Measurements from ENCODE around the gene PRXL2A.
"Not testable (repeated sequence)": the region's sequence is repeated elsewhere in the genome, so short reads cannot be mapped to it uniquely, and the experiment has no call there.

PRXL2A gene

DNA sequence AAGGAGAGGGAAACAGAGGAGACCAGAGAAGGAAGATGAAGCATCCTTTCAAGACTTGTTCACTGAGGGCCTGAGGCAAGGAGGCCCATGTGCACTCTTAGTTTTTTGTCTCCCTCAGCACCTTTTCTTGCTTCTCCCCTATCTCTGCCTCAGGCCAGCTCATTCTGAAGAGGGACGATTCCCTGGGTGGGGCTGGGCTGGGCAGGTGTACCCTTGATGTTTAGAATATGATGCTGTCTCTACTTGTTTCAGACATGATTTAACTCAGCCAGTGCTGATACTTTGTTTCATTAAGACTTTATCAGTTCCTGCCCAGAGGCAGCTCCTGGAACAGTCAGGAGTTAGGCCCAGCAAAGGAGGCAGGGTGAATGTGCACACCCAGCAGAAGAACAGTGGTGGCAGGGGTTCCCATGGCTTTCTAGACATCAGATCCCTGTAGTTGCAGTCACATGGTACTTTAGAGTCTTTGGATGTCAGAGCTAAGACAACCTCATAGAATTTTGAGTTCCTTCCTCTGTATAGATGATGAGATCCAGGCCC is 3.4 kb downstream of the PRXL2A start:
- DNase-seq: no peak

DNA sequence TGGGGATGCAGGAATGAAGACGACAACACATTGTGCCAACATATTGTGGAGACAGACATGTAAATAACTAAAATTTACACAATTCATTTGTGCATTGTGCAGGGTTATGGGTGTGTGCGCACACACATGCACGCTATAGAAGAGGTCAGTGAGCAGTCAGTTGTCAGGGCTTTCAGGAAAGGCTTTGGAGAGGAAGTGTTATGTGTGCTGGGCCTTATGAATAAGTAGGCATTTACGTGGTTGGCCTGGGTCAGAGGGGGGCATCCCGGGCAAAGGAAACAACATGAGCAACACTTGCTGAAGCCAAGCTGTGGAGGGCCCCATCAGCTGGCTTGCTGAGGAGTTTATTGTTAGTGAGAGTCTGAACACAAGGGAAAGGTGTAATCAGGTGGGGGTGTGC is 4.1 kb downstream of the PRXL2A start:
- no peak for DNase-seq

DNA sequence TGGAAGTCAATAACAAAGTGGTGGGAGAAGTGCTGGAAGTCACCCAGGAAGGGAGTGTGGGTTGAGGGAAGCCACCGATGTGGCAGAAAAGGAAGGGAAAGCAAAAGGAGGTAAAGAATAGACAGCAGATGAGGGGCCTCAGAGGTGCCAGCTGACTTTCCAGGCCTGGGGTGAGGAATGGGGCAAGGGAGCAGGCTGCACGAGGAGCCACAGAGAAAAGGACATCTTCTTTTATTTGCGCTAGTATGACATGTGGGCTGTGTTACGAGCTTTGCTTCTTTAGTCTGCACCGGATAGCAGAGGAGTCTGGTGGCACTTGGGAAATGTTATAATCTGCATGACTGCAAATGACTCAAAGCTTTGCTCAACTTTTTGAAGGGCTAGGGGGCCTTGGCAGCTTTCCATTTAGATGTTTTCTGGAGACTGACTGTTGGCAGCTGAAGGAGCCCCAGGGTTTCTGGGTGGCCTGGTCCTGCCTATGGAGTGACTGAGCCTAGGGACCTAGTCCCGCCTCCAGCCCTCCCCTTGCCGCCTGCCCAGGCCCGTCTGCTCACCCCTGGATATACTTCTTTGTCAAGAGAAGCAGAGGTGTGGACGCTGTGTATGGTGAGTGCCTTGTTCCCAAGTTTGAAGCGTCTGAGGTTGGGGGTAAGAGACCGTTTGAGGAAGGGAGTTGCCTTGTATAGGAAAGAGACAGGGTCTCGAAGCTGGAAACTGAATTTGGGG is 5.1 kb downstream of the PRXL2A start:
- no peak for DNase-seq

DNA sequence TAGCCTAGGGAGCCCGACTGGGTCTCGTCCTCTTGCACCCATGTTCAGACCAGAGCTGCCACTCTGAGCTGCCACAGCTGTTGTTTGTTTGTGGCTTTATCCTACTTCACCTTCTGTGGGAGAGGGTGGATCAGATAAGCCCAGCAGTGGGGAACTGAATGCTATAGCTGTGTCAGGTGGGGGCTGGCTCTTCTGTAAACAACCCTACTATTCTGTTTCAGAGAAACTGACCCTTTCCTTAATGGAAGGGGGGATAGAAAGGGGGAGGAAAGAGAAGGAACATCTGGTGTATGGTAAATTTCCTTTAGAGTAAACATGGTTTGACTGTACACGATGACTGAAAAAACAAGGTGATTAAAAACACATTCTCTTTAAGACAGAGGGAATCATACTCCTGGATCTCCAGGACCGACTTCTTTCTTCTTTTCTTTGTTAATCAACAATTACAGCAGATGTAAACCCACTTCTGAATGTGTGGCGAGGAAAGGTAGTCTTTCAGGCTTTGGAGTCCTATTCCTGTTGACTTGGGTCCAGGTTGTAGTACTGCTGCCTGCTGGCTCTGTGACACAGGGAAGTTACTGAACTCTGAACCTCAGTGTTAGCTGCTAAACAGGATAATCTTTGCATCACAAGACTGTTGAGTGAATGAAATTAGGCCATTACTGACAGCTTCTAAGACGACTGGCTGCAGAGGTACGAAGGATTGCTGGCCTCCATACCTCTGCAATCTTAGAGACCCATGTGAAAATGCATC is 6.0 kb downstream of the PRXL2A start:
- DNase-seq: no peak

DNA sequence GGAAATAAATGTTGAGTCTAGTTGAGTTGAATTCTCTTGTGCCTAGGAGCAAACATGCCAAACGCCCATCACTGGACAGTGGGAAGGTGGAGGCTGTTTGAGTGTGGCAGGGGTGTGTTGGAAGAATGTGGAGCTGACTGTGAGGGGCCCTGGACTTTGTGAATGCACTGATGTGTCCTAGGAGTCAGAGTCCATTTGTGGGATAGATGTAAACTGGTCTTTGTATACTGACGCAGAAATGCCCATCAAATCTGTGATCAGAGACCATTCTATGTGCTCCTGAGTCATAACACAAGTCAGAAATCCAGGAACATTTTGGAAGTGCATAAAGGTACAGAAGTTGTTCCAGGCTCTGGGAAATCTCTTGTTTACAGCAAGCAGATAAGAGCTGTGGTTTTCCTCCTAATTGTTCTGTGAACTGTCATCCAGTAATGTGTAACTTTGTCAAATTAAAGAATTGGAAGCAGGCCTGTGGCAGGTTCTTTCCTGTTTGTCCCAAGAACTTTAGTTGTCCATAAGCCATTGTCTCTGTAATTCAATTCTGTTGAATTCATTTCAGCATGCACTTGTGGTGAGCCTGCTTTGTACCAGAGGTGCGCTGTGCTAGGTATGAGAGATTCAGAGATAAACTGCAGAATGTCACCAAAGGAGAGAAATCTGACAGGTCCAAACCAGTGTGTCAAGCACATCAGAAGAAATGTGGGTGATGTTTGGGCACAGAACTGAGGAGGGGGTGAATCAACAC is 7.6 kb downstream of the PRXL2A start:
- no peak for DNase-seq

DNA sequence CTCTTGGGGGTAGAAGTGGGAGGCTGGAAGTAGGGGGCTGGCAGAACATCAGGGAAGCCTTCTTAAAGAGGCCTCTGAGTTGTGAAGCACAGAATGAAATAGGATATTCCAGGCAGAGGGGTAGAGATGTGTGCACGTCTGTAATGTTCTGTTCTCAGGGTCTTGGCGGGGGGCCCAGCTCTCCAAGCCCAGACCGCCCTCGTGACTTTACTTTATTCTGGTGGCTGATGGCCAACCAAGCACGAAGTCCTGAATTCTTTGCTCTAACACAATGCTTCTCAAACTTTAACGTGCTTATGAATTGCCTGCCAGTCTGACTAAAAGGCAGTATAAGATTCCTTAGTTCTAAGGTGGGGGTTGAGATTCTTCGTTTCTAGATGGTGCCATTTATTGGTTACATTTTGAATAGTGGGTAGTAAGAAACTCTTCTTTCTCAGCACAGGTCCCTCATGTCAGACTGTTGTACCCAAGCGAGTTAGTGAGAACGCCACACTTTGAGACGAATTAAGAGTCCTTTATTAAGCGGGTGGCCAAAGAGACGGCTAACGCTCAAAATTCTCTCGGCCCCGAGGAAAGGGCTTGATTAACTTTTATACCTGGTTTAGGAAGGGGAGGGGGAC is 8.2 kb downstream of the PRXL2A start:
- DNase-seq: no peak

DNA sequence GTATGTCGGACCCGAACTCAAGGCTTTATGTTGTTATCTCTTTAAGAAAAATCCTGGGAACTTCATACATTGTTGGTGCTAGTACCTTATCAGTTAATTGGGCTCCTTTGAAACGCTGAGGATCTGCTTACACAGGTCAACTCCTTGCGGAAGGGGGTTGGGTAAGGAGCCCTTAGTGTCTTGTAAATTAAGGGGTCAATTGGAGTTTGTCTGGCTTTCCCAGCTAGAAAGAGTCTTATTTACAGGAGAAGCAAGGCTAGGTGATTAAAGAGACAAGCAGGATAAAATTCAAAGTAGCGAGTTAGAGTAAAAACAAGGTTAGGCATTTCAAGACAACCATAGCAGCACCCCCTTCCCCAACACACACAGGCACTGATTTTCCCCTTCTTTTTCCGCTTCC is 8.9 kb downstream of the PRXL2A start:
- not testable (repeated sequence) for DNase-seq

DNA sequence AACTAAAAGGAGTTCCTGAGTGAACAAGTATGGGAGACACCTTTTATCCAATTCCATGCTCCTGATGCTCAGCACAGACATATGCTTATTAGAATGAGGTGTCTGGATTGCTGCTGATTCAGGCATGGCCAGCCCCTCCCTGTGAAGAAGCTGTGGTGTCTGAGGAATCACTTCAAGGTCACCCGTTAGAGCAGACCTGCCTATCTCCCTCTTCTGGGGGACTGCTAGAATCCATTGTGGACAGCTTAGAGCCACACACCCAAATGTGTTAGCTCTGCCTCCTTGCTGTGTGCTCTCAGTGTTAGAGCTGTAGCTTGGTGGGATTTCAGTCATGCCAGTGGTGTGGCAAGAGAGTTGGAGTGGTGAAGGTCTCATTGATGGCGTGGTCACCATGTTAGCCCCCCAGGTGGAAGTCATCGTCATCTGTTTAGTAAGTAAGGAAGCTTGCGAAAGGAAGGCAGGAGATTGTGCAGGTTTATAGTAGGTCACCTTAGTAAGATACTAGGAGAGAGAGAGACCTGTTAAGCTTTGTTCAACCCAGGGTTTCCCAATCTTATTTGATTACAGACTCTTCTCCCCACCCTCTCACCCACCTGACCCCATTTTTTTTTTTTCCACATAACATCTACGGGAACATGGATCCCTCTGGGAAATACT is 12.8 kb downstream of the PRXL2A start:
- DNase-seq: no peak

DNA sequence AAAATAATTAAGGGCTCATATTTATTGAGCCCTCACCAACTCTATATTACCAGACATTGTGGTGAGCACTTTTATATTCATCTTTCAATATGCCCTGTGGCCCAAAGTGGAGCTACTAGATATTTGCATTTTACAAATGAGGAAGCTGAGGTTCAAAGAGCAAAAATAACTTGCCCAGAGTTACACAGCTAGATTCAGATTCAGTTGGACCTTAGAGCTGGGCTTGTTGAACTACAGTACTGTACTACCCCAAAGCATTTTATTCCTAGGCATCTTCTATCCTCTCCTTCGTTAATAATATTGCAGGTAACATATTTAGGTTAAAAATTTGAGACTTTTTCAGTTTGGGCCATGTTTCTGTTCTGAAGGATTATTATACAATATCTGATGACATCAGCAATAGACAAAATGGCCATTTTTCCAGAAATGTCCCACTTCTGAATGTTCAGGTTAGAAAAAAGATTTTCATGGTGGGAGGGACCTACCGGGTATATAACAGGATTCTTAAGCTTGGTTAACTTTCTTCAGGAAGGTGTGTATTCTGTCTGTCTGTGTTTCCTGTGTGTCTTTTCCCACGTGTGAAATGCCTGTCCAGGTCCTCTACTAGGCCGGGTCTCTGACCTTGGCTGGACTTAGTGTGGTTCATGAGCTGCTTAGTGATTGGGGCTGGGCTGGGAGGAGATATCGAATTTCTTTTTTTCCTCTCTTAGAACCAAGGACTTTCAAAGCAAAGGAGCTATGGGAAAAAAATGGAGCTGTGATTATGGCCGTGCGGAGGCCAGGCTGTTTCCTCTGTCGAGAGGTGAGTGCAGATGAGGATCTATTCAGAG is 13.6 kb downstream of the PRXL2A start:
- no peak for DNase-seq

DNA sequence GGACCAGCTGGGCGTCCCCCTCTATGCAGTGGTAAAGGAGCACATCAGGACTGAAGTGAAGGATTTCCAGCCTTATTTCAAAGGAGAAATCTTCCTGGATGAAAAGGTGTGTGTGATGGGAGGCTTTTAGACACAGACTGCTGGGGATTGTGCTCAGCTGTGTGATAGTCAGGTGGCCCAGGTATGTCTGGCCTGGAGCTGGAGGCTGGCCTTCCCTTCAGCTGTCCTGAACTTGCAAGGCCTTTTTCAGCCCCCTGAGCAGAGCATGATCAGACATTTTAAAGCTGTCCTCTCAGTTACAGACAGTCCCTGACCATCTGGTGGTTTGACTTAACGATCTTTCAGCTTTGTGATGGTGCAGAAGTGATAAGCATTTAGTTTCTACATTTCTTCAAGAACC is 17.6 kb downstream of the PRXL2A start:
- no peak for DNase-seq

DNA sequence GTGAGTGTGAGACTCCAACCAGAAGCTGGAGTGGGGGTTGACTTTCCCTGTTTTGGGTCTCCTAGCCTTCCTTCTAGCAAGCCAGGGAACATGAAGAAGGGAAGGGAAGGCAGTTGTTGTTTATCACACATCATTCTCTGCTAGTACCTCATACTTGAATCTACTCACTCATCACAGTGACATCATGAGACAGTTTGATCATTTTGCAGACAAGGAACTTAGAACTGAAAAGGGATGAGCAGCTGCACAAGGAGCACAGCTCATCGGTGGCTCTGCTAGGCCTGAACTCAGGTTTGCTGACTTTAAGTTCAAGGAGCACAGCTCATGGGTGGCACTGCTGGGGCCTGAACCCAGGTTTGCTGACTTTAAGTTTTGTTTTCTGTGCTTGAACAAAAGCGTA is 19.2 kb downstream of the PRXL2A start:
- DNase-seq: no peak

DNA sequence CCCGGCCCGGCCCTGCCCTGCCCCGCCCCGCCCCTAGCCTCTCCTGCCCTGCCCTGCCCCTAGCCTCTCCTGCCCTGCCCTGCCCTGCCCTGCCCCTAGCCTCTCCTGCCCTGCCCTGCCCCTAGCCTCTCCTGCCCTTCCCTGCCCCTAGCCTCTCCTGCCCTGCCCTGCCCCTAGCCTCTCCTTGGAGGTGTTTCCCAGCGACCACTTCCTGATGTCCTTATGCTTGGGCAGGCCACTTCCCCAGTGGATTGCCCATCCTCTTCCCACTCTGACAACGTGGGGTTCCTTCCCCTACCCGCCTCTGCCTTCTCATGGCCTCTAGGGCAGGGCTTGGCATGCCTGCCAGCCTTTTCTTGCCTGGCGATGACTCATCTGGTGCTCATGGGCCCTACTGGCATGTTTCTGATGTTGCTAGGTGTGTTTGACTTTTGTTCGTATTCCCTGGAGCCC is 21.2 kb downstream of the PRXL2A start:
- no peak for DNase-seq

DNA sequence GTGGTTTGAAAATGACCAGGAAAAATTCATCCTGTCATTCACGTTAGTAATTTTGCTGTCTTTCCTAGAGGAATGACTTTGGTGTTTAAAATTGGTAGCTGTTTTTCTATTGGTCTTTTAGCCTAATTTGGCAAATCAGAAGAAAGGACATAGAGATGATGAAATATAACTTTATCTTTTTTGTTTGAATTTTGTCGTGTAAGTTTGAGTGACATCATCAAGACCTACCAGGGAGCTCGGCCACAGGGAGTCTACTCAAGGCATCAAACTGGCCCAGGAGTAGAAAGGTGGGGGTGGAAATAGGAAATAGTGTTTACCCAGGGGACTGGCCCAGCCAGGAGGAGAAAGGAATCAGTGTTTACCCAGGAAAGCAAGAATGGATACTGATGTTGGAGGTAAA is 24.8 kb downstream of the PRXL2A start:
- no peak for DNase-seq

DNA sequence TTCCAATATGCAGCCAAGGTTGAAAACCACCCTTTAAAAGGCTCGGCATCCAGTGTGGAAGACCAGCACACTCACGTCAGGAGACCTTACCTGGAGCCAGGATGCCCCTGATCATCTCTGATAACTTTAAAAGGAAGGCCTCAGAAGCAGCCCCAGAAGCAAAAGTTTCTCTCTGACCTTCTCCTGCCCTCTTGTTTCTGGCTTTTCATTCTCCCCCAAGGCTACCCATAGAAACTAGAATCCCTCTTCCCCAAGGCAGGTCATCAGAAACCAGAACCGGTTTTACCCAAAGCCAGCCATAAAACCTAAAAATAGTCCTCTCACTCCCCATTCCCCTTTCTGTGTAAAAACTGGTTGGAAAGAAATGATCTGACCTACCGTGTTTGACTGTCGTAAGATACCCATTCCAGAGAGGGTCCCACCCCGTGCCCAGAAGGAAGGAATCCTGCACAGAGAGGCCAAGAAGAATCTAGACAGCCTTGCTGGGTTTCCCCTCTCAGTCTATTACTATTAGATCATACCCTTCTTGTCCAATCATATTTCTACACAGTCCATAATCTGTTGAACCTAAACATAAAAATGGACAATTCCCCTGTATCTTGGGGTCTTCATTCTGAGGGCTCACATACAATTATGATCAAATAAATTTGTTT is 28.2 kb downstream of the PRXL2A start:
- DNase-seq: no peak

DNA sequence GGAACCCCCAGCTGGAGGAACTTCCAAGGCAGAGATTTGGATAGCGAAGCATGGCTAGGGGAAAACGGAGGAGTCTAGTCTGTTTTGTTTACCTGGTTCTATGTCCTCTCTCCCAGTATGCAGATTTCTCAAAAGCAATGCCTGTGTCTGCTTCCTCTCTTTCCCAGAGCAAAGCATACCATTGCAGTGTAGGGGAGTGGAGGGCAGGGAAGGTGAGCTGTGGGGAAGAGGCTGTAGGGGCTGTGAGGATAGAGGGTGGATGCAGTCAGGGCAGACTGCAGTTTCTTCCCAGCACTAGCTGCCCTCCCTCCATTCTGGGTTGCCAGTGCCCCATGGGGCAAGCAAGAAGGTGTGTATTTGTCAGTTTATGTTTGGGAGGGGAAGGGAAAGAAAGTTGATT is 28.9 kb downstream of the PRXL2A start:
- no peak for DNase-seq

DNA sequence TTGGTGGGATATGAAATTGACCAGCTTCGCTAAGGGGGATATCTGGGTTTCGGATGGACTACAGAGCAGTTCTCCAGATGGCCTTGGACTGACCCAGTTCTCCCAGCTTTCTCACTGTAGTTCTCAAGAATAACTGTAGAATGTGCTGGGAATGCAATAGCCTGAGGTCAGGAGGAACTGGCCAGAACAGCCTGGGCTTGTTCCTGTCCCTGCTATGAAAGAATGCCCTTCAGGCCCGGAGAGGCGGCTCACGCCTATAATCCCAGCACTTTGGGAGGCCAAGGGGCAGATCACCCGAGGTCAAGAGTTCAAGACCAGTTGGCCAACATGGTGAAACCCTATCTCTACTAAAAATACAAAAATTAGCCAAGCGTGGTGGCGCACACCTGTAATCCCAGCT is 33.5 kb downstream of the PRXL2A start:
- DNase-seq: no peak

DNA sequence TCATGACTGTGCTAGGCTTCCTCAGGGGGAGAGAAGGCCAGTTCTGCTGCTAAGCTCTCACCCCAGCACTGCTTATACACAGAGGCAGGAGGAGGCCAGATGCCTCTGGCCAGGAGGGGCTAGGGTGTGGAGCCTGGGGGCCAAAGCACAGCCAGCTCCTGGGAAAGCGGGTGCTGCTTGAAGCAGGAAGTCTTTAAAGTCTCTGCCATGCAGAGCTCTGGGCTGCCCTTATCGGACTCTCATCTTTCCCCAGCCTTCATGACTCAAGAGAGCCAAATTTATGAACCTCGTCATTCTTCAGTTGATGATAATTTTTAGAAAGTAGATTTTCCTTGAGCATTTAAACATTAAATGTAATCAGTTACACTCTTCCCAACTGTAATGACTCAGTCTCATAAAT is 34.5 kb downstream of the PRXL2A start:
- no peak for DNase-seq

DNA sequence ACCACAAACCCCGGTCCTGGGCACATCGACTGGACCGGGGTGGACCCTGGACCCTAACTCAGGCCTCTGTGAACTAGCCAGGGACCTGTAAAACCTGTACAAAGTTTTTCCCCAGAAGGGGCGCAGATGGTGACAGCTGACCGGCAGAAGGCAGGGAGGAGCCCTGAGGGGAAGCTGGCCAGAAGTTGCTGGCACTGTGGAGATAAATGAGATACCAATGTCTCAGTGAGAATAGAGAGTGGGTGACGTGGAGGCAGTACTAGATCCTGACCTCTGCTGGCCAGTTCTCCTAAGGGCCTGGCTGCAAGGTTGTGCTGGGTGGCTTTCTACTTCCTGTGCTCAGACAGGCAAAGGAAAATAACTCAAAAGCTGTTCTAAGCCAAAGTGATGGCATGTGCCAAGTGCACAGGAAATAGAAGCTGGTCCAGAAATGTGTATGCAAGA is 35.2 kb downstream of the PRXL2A start:
- no peak for DNase-seq

DNA sequence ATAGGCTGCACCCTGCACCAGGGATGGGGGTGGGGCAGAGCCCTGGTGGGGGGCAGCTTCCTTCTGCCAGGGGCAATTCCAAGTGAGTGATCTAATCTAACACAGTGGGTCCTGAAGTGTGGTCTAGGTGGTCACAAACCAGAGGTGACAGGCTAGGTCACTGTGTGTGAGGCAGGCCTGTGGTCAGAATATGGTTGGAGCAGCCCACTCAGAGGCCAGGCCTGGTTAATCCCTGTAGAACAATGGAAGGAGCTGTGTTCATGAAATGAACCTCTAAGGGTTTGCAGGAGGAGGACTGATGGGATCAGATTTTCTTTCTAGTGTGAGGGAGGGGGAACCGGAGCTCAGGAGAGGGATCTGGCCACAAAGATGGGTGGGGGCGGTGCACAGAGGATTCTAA is 35.8 kb downstream of the PRXL2A start:
- no peak for DNase-seq

DNA sequence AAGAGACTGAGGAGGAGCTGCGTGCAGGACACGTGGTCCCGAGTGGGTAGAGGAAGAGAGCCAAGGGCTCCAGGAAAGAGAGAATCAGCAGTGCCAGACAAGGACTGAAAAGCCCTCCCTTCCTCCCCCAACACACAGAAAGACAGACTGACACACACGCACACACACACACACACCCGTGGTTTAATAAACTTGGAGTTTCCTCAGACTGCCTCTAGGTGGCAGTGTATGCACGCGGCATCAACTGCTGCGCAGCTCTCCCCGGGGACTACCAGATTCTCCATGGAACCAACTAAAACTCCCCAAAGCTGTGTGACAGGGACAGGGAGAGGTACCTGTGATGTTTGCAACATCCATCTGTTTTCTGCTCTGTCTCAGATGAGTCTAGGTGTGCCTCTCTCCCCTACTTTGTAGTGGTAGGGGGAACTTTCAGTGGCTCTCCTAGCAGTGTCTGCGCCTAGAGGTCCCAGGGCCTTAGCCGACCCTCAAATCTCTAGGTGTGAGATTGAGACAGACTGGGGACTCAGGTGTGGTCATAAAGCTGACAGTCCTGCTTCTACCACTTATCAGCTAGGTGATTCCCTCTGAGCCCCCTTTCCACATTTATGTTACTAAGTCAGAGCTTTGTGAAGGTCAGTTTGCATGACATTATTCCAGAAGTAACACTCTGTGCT is 36.4 kb downstream of the PRXL2A start:
- DNase-seq: peak; percentile 64
